Activated T-helper 2 cell treated with anti-CD3 and anti-CD28 coated beads, Interferon-gamma antibody, Interleukin-2, Interleukin-4, amounts not matched to agents 10 μg/mL and 5 μg/mL and 100 μg/mL, durations not matched to agents 14 hours and 24 hours and 36 hours (primary cell): Measurements from ENCODE around the gene ACSL6. TPM values are rescaled to one million over a fixed set of nuclear protein-coding genes. Genes with fewer than 3 reads are reported as not detected.

Source experiments
- DNase-seq: peaks from one replicate; pipeline ENCODE4 v3.0.0; 2021; ENCODE audit warnings: low spot score
- H3K27ac Mint-ChIP-seq: one replicate; pipeline ENCODE4 v1.8.0; 2021; ENCODE audit warnings: mixed read lengths
- H3K27me3 Mint-ChIP-seq: one replicate; pipeline ENCODE4 v1.8.0; 2021; ENCODE audit warnings: low read depth, mixed read lengths
- H3K36me3 Mint-ChIP-seq: one replicate; pipeline ENCODE4 v1.8.0; 2021; ENCODE audit warnings: low read depth, mixed read lengths
- H3K4me1 Mint-ChIP-seq: one replicate; pipeline ENCODE4 v1.8.0; 2021; ENCODE audit warnings: low read depth, mixed read lengths
- H3K4me3 Mint-ChIP-seq: one replicate; pipeline ENCODE4 v1.8.0; 2021; ENCODE audit warnings: low read depth, mild to moderate bottlenecking, moderate library complexity, mixed read lengths
- H3K9me3 Mint-ChIP-seq: one replicate; pipeline ENCODE4 v1.8.0; 2021; ENCODE audit warnings: mixed read lengths
- intact Hi-C: fragments of 100-400 bp; cut with micrococcal nuclease; formaldehyde crosslinking; loops from one replicate; pipeline ENCODE4 v1.15.1; 2023
- total RNA-seq: library from RNA; stranded (reverse); gene quantifications from 2 replicates; pipeline ENCODE4 v1.2.3, GENCODE V29; 2022

Gene ACSL6
- total RNA-seq, 1 donor from 2014 or later = 27.7 TPM

DNA sequence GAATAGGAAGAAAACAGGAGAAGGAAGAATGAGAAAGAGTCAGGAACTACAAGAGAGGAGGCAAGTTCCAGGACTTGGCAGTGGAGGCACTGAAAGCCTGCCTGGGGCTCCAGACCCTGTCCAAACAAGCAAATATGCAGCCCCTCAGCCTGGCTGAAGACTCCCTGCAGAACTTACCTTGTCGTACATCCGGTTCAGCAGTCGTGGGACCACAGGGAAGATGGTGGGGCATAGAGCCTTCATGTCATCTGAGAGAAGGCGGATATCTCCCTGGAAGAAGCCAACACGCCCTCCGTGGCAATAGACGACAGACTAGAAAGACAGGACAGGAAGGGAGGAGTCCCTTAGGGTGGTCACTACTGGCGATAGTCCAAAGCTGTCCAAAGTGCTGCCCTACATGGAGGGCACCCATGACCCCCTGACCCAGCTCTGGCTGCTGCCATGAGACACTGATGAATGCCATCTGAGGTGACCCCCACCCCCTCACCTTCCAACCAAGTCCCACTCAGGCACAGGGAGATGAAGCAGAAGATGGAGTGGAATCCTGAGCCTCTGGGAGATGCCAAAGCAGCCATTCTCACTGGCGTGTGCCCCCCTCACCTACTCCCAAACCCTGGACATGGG lies 38.3 kb downstream of the ACSL6 start:
- Mint-ChIP-seq H3K36me3 (no peaks in the 10 kb centered on the region), H3K27me3 (peaks cover 3% of the 10 kb centered on the region), H3K4me3 (no peak overlapping the region), H3K9me3 (no peaks in the 10 kb centered on the region), H3K27ac (no peak overlapping the region), H3K4me1 (peaks cover 18% of the 10 kb centered on the region)
- intact Hi-C loops = no loop called here
- DNase-seq = no peak

DNA sequence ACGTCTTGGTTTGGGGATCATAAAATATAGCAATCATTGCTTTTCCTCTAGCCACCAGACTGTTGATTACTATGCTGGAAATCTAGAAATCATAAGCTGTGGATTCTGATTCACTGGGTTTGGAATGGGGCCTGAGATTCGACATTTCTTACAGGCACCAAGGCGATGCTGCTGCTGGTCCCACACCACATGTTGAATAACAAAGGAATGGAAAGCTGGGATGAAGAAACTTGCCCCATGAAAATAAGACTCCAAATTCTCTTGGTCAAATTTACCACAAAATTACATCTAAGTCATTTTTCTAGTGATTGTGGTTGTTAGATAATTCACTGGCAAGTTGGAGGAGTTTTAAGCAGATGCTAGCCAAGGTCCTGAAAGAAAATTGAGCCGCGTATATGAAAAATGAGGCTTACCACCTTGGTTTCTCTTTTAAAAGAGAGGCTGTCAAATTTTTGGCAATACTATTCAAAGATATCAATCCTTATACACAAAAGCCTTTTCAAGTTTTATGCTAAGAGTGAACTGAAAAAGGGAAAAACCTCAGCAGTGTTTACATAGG lies 43.0 kb downstream of the ACSL6 start:
- H3K27me3 Mint-ChIP-seq = no peaks in the 10 kb centered on the region
- H3K9me3 Mint-ChIP-seq = no peaks in the 10 kb centered on the region
- peaks cover 2% of the 10 kb centered on the region for H3K4me1 Mint-ChIP-seq
- intact Hi-C loops = no loop called here
- H3K36me3 Mint-ChIP-seq = peaks cover 3% of the 10 kb centered on the region
- no peak for DNase-seq
- H3K4me3 Mint-ChIP-seq = no peak overlapping the region
- no peak overlapping the region for H3K27ac Mint-ChIP-seq

DNA sequence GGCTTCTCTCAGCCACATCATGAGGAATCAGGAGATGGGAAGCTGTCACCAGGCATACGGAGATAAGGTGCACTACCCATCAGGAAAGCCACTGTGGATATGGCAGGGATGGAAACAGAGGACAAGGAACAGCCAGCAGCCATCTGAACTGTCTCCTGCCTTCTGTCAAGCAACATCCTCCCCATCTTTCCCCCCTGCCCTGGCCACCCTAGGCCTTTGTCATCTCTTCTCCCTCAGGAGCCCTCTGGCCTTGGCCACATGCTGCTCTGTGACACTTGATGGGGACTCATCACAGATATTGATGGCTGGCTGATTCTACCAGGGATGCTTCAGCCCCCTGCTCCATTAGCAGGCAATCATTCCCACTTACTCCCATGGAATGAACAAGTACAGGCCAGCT lies 44.9 kb downstream of the ACSL6 start:
- no peak for DNase-seq
- Mint-ChIP-seq H3K27ac (no peak overlapping the region), H3K27me3 (no peaks in the 10 kb centered on the region), H3K4me1 (peaks cover 2% of the 10 kb centered on the region), H3K36me3 (peaks cover 3% of the 10 kb centered on the region), H3K4me3 (no peak overlapping the region), H3K9me3 (no peaks in the 10 kb centered on the region)
- intact Hi-C loops = no loop called here

DNA sequence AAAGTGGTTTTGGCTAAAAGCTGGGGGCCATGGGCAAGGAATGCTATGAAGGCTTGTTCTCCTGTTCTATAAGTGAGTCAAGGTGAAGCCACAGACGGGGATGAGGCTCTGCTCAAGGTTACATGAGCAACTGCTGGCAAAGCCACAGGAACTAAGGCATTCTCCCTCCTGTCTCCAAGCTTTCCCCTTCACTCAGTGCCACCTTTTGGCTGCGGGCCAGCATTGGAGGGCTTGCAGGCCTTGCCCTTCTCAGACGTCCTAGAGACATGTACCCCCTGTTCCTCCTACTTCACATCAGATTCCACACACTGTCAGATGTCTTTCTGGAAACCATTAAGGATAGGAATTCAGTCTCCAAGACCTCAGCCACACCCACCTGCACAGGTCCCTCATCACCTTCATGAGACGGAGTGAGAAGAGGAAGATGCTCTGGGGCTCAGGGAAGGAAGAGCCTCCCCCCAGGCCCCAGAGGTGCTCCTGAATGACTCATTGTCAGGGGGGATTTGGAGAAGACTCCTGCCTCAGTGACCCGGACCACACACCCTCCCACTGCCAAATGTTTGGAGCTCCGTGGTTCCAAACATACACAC lies 45.5 kb downstream of the ACSL6 start:
- Mint-ChIP-seq H3K36me3 (peaks cover 3% of the 10 kb centered on the region), H3K27me3 (no peaks in the 10 kb centered on the region), H3K27ac (no peak overlapping the region), H3K4me1 (peaks cover 2% of the 10 kb centered on the region), H3K9me3 (no peaks in the 10 kb centered on the region), H3K4me3 (no peak overlapping the region)
- DNase-seq = no peak
- intact Hi-C loops = no loop called here

DNA sequence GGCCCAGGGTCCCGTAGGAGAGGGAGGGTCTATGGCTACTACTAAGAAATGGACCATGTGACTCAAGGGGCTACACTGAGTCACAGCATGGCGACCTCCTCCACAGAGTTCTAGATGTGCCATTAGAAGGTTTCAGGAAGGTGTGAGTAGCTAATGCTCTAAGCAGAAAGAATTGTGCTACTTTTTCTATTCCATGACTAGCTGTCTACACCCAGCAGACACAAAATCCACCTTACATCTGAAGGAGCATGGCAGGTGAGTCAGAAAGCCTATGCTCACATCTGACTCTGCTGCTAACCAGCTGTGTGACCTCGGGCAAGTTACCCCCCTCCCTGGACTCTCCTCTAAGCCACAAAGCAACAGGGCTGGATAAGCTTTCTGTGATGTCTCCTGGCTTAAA lies 51.6 kb downstream of the ACSL6 start:
- Mint-ChIP-seq H3K4me3 (no peak overlapping the region), H3K36me3 (peaks cover 6% of the 10 kb centered on the region), H3K27ac (no peak overlapping the region), H3K27me3 (no peaks in the 10 kb centered on the region), H3K4me1 (peaks cover 2% of the 10 kb centered on the region), H3K9me3 (no peaks in the 10 kb centered on the region)
- no peak for DNase-seq
- intact Hi-C loops = no loop called here

DNA sequence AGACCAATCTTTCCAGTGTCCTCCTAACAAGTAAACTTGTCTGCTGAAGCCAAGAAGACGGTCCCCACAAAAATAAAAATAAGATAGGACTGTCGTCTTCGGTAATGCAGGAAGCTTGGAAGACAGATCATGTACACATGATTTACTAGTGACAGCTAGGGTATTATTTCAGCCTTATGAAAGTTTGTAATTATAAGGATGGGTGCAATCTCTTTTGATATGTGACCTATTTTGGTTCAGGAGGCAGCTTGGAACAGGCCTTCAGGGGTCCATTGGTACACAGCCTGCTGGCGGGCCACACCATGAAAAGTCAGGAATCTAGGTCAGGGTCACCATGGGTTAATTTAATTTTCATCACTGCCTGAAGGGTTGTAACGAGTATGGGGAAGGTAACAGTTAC lies 52.3 kb downstream of the ACSL6 start:
- H3K4me1 Mint-ChIP-seq = peaks cover 8% of the 10 kb centered on the region
- H3K27ac Mint-ChIP-seq = no peak overlapping the region
- intact Hi-C loops = no loop called here
- H3K36me3 Mint-ChIP-seq = peaks cover 9% of the 10 kb centered on the region
- no peaks in the 10 kb centered on the region for H3K9me3 Mint-ChIP-seq
- no peaks in the 10 kb centered on the region for H3K27me3 Mint-ChIP-seq
- no peak overlapping the region for H3K4me3 Mint-ChIP-seq
- DNase-seq = no peak

DNA sequence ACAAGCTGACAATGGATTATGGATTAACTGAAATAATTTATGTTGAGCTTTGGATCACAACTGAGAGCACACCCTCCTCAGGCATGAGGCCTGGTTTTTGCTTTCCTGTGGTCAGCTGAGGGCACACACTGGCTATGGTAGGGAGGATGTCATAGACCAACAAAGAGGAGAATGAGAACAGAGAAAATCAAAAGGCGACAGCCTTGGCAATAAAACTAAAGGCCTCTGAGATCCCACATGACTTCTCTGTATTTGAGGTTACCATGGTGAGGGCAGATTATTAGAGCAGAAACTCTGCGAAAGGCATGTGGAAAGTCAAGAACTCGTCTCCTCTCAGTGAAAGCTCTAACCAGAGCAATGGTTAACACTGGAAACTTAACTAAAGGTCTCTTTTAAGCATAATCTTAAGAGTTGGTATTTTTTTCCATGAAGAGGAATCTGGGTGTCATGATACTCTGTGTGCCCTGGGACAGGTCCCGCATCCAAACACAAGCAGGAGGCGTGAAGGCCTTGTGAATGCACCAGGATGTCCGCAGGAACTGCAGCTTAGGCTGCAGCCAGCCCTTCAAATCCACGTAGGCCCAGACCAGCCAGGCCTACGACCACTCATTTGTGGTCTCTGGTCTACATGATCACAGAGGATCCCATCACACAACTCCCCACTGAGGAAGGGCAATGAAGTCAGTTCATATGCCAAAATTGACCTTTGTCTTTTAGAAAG lies 53.6 kb downstream of the ACSL6 start:
- peaks cover 10% of the 10 kb centered on the region for H3K4me1 Mint-ChIP-seq
- no peak for DNase-seq
- no peaks in the 10 kb centered on the region for H3K27me3 Mint-ChIP-seq
- intact Hi-C loops = no loop called here
- H3K9me3 Mint-ChIP-seq = no peaks in the 10 kb centered on the region
- H3K27ac Mint-ChIP-seq = no peak overlapping the region
- peaks cover 9% of the 10 kb centered on the region for H3K36me3 Mint-ChIP-seq
- no peak overlapping the region for H3K4me3 Mint-ChIP-seq

DNA sequence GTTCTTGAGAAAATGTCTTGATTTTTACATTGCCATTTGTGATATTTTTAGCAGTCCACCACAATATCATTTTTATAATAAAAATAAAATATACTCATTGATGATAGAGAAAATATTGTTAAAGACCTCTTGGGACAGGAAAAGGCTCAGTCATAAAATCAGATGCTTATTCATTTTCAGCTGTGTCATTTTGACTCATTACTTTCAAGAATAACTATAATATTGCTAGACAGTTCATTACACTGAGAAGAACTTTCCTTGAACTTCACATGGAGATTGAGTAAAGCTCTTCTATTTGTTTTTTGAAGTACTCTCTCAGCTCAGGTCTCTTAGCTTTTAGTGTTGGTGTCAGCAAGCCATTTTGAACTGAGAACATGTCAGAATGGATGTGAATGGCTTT lies 57.5 kb downstream of the ACSL6 start:
- Mint-ChIP-seq H3K4me1 (peaks cover 10% of the 10 kb centered on the region), H3K9me3 (no peaks in the 10 kb centered on the region), H3K36me3 (peaks cover 9% of the 10 kb centered on the region), H3K4me3 (no peak overlapping the region), H3K27ac (no peak overlapping the region), H3K27me3 (peaks cover 6% of the 10 kb centered on the region)
- DNase-seq = no peak
- intact Hi-C loops = no loop called here

DNA sequence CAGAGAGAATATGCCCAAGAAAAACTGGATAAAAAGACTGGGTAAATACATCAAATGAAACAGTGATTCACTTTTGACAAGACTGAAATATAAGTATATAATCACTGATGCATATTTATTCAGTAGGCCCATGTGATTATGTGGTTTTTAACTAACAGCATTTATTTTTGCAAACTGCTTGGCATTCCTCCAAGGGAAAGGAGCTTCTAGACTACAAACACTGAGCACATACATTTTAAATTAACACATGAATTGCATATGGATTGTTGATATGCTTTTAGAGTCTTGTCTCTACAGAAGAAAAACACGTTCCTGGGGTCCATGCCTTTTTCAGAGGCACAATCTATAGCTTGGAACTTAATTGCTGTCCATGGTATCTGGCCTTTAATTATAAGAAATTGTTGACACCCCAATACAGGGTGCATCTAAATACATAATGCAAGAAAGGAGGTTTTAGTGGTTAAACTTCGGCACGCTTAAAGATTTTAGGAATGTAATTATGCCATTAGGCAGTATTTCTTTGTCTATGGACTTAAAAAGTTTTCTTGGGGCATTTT lies 59.1 kb downstream of the ACSL6 start:
- no peak for DNase-seq
- intact Hi-C loops = no loop called here
- H3K9me3 Mint-ChIP-seq = no peaks in the 10 kb centered on the region
- H3K4me3 Mint-ChIP-seq = no peak overlapping the region
- peaks cover 9% of the 10 kb centered on the region for H3K27me3 Mint-ChIP-seq
- peaks cover 5% of the 10 kb centered on the region for H3K36me3 Mint-ChIP-seq
- peaks cover 10% of the 10 kb centered on the region for H3K4me1 Mint-ChIP-seq
- no peak overlapping the region for H3K27ac Mint-ChIP-seq

DNA sequence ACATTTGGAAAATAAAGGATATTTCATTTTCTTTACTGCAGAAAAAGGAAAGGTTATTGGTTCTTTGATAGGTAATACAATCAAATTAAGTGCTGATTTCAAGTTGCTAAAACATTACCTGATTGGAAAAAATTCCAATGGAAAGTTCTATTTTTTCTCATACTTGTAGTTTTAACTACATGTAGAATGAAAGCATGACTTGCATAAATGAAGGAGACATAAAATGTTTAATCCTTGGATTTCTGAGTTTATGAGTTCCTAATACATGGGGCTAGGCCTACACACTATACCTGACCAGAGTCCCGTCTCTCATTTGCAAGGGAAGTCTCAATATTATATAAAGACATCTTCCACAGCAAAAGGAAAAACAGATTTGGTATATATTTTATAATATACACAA lies 60.8 kb downstream of the ACSL6 start:
- DNase-seq = no peak
- peaks cover 8% of the 10 kb centered on the region for H3K4me1 Mint-ChIP-seq
- H3K27me3 Mint-ChIP-seq = peaks cover 9% of the 10 kb centered on the region
- H3K4me3 Mint-ChIP-seq = no peak overlapping the region
- no peak overlapping the region for H3K27ac Mint-ChIP-seq
- no peaks in the 10 kb centered on the region for H3K9me3 Mint-ChIP-seq
- H3K36me3 Mint-ChIP-seq = peaks cover 4% of the 10 kb centered on the region
- intact Hi-C loops = no loop called here

DNA sequence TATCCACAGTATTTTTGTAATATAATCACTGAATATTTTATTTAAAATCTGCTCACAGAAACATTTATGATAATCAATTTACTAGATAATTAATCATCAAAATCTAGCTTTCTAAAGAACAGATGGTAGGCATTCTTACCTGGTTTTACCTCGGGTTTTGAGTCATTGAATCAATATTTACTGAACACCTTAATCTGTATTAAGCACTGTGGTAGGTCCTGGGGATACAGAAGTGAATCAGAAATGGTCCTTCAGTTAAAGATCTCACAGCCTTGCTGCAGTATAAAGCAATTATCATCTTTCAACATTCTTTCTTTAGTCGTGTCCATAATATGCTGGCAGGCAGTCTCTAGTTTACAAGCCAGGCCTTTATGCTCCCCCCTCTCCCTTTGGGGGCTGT lies 64.0 kb downstream of the ACSL6 start:
- H3K4me1 Mint-ChIP-seq = no peaks in the 10 kb centered on the region
- intact Hi-C loops = no loop called here
- no peak overlapping the region for H3K27ac Mint-ChIP-seq
- H3K4me3 Mint-ChIP-seq = no peak overlapping the region
- peaks cover 12% of the 10 kb centered on the region for H3K27me3 Mint-ChIP-seq
- no peak for DNase-seq
- H3K9me3 Mint-ChIP-seq = no peaks in the 10 kb centered on the region
- no peaks in the 10 kb centered on the region for H3K36me3 Mint-ChIP-seq

DNA sequence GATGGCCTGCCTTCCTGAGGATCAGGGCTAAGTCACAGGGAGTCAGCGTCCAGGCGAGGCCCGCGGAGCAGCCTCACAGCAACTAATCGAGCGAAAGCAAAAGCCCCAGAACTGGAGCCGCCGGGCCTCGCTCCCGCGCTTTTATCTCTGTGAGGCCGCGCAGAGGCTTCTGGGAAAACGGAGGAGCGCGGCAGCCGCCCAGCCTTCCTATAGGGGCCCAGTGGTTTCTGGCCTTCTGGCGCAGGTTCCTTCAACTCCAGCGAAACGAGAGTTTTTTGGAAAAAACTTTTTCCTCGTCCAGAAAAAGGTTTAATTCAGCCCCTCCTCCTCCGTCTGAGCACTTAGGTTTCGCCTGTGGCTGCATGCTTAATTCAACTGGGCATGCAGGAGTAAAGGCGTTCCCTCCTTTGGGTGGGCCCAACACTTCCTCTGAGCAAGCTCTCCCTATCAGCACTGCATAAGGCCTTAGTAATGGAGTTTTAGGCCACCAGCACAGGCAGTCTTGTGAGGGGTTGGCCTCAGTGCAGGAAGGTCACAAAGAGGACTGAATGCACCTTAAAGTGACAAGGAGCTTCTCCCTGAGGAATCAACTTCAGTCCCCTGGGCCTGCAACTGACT lies 65.8 kb downstream of the ACSL6 start, which contains the start of gene MEIKIN:
MEIKIN (minus strand) TSS at position 113 of the 618 bp plus-strand sequence. CDS start 158 bp downstream, outside the sequence.
- Mint-ChIP-seq H3K27ac (no peak within 1 kb of the TSS), H3K36me3 (no peaks in the 10 kb centered on the region), H3K4me1 (no peaks in the 10 kb centered on the region), H3K27me3 (peaks cover 22% of the 10 kb centered on the region), H3K4me3 (no peak within 1 kb of the TSS), H3K9me3 (no peaks in the 10 kb centered on the region)
- no peak for DNase-seq
- intact Hi-C loops = no loop called here
